ENCODE measurements around the gene CACNB3. TPM values are rescaled to one million over a fixed set of nuclear protein-coding genes. Genes with fewer than 3 reads are reported as not detected.

The CACNB3 gene
- total and polyA plus RNA-seq, 2 of the 8 experiments (the other 6 are each of a cell fraction or from before 2014, with no cell fraction given): 12.5 to 16.0 TPM

- TF ChIP-seq, protein P1, sequence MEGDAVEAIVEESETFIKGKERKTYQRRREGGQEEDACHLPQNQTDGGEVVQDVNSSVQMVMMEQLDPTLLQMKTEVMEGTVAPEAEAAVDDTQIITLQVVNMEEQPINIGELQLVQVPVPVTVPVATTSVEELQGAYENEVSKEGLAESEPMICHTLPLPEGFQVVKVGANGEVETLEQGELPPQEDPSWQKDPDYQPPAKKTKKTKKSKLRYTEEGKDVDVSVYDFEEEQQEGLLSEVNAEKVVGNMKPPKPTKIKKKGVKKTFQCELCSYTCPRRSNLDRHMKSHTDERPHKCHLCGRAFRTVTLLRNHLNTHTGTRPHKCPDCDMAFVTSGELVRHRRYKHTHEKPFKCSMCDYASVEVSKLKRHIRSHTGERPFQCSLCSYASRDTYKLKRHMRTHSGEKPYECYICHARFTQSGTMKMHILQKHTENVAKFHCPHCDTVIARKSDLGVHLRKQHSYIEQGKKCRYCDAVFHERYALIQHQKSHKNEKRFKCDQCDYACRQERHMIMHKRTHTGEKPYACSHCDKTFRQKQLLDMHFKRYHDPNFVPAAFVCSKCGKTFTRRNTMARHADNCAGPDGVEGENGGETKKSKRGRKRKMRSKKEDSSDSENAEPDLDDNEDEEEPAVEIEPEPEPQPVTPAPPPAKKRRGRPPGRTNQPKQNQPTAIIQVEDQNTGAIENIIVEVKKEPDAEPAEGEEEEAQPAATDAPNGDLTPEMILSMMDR (IDR thresholded peaks at IDR 0.05; ENCODE audit: control extremely low read depth in 1 of 3, insufficient read depth in 1 of 3, low read depth in 1 of 3, low read length in 3 of 3): peak in 2 of 3 experiments; percentile 81 to 91; a peak in 3 of 4 replicates
- TF ChIP-seq CHD7 (IDR thresholded peaks at IDR 0.05; ENCODE audit: insufficient replicate concordance, low read length) (peak; percentile 32), SIRT6 (IDR thresholded peaks at IDR 0.05; ENCODE audit: low read length) (no peak), ASH2L (IDR thresholded peaks at IDR 0.05; ENCODE audit: low read length) (no peak), YY1 (IDR thresholded peaks at IDR 0.05; ENCODE audit: low read depth, low read length) (0 out of 2 replicates have a peak, but pooled peaks have one; percentile 35), CBX8 (IDR thresholded peaks at IDR 0.05; ENCODE audit: borderline replicate concordance, low read depth, low read length) (no peak), NRF1 (IDR thresholded peaks at IDR 0.05; ENCODE audit: low read depth, low read length) (no peak)
Measured at GRCh38 chr12:48852734-48853688, 34.7 kb downstream of the CACNB3 start (continued).

All from H1 (cell line).